ENCODE data around the gene CDYL.

GRCh38 chr6:4916954-4917561 lies 140.9 kb downstream of the CDYL start:
- TF ChIP-seq, protein P1, sequence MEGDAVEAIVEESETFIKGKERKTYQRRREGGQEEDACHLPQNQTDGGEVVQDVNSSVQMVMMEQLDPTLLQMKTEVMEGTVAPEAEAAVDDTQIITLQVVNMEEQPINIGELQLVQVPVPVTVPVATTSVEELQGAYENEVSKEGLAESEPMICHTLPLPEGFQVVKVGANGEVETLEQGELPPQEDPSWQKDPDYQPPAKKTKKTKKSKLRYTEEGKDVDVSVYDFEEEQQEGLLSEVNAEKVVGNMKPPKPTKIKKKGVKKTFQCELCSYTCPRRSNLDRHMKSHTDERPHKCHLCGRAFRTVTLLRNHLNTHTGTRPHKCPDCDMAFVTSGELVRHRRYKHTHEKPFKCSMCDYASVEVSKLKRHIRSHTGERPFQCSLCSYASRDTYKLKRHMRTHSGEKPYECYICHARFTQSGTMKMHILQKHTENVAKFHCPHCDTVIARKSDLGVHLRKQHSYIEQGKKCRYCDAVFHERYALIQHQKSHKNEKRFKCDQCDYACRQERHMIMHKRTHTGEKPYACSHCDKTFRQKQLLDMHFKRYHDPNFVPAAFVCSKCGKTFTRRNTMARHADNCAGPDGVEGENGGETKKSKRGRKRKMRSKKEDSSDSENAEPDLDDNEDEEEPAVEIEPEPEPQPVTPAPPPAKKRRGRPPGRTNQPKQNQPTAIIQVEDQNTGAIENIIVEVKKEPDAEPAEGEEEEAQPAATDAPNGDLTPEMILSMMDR (IDR thresholded peaks at IDR 0.05) = no peak
- TF ChIP-seq POLR2AphosphoS5 (IDR thresholded peaks at IDR 0.05) = no peak
